ENCODE results near the gene RCBTB2.

GRCh38 chr13:48575031-48575430 lies 42.2 kb upstream of the RCBTB2 start:
- TF ChIP-seq, protein P1, sequence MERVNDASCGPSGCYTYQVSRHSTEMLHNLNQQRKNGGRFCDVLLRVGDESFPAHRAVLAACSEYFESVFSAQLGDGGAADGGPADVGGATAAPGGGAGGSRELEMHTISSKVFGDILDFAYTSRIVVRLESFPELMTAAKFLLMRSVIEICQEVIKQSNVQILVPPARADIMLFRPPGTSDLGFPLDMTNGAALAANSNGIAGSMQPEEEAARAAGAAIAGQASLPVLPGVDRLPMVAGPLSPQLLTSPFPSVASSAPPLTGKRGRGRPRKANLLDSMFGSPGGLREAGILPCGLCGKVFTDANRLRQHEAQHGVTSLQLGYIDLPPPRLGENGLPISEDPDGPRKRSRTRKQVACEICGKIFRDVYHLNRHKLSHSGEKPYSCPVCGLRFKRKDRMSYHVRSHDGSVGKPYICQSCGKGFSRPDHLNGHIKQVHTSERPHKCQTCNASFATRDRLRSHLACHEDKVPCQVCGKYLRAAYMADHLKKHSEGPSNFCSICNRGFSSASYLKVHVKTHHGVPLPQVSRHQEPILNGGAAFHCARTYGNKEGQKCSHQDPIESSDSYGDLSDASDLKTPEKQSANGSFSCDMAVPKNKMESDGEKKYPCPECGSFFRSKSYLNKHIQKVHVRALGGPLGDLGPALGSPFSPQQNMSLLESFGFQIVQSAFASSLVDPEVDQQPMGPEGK (CRISPR knock-in tag; IDR thresholded peaks at IDR 0.05; ENCODE audit: borderline replicate concordance) = no peak
- TF ChIP-seq TOX (CRISPR knock-in tag; IDR thresholded peaks at IDR 0.05; ENCODE audit: borderline replicate concordance) (no peak), ARNTL (CRISPR knock-in tag; IDR thresholded peaks at IDR 0.05; ENCODE audit: borderline replicate concordance, low read depth) (no peak), CSDC2 (CRISPR knock-in tag; IDR thresholded peaks at IDR 0.05) (no peak), BACH2 (CRISPR knock-in tag; IDR thresholded peaks at IDR 0.05; ENCODE audit: borderline replicate concordance) (no peak), POU6F1 (CRISPR knock-in tag; IDR thresholded peaks at IDR 0.05; ENCODE audit: borderline replicate concordance, low read depth) (no peak), TCF4 (CRISPR knock-in tag; IDR thresholded peaks at IDR 0.05; ENCODE audit: borderline replicate concordance) (no peak)
- TF ChIP-seq, protein P2, sequence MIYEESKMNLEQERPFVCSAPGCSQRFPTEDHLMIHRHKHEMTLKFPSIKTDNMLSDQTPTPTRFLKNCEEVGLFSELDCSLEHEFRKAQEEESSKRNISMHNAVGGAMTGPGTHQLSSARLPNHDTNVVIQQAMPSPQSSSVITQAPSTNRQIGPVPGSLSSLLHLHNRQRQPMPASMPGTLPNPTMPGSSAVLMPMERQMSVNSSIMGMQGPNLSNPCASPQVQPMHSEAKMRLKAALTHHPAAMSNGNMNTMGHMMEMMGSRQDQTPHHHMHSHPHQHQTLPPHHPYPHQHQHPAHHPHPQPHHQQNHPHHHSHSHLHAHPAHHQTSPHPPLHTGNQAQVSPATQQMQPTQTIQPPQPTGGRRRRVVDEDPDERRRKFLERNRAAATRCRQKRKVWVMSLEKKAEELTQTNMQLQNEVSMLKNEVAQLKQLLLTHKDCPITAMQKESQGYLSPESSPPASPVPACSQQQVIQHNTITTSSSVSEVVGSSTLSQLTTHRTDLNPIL (CRISPR knock-in tag; IDR thresholded peaks at IDR 0.05; ENCODE audit: low read depth) = no peak

All from SK-N-SH treated with all-trans-retinoic acid at 6 μM for 48 hours (cell line).